K562 (cell line): ENCODE results near the gene RAD21L1. TPM values are rescaled to one million over a fixed set of nuclear protein-coding genes. Genes with fewer than 3 reads are reported as not detected.

Experiments
- ATF6 ChIP-seq: sonication (generic); formaldehyde crosslinking; IDR thresholded peaks from 2 replicates; pipeline ENCODE4 v1.4.0; 2020; ENCODE audit warnings: mild to moderate bottlenecking, missing genetic modification reagents
- BRF2 ChIP-seq: IDR thresholded peaks from 3 replicates; pipeline ENCODE4 v1.6.1; 2011; ENCODE audit warnings: borderline replicate concordance, mild to moderate bottlenecking; ENCODE audit not compliant: insufficient read length, insufficient read depth
- CLOCK ChIP-seq: fragments of 250-450 bp; sonication (Bioruptor Pico); IDR thresholded peaks from 2 replicates; pipeline ENCODE4 v1.4.0; 2020; ENCODE audit warnings: mild to moderate bottlenecking, moderate library complexity, borderline replicate concordance
- DLX4 ChIP-seq: fragments of 250-450 bp; sonication (Bioruptor Pico); IDR thresholded peaks from 2 replicates; pipeline ENCODE4 v1.6.1; 2021; ENCODE audit warnings: mild to moderate bottlenecking
- E2F5 ChIP-seq: sonication (generic); formaldehyde crosslinking; IDR thresholded peaks from 2 replicates; pipeline ENCODE4 v1.8.0; 2022; ENCODE audit warnings: mild to moderate bottlenecking, missing genetic modification reagents
- GABPA ChIP-seq: fragments of 200-800 bp; sonication (Bioruptor generic); conservative IDR thresholded peaks from 2 replicates; pipeline ENCODE4 v1.6.1; 2016; ENCODE audit warnings: low read depth, missing genetic modification characterization, missing compliant biosample characterization
- JUND ChIP-seq, 2 experiments: IDR thresholded peaks; 2 replicates in 1 of 2; 3 replicates in 1 of 2; pipeline ENCODE4 v1.6.1; 2011; ENCODE audit warnings: borderline replicate concordance in 2 of 2, low read depth in 2 of 2, low read length in 2 of 2, improper control_type of control experiment in 1 of 2, missing biosample characterization in 1 of 2, missing genetic modification characterization in 1 of 2, missing genetic modification reagents in 1 of 2
- PRPF4 ChIP-seq: fragments of 200-400 bp; formaldehyde crosslinking; IDR thresholded peaks from one replicate; pipeline ENCODE4 v1.6.1; 2017; ENCODE audit warnings: low read length, low read depth, mild to moderate bottlenecking; ENCODE audit not compliant: insufficient read depth, poor library complexity, severe bottlenecking
- RAD21 ChIP-seq, 2 experiments: fragments of 250-450 bp in 1 of 2; fragments of 450-650 bp in 1 of 2; sonication (Bioruptor Pico) in 1 of 2; formaldehyde crosslinking in 1 of 2; IDR thresholded peaks in 1 of 2; conservative IDR thresholded peaks in 1 of 2; 2 replicates each; pipeline versions ENCODE4 v1.4.0 to v1.8.0; 2020 to 2022; ENCODE audit warnings: mild to moderate bottlenecking in 2 of 2, moderate library complexity in 1 of 2
- RBM15 ChIP-seq: fragments of 200-400 bp; formaldehyde crosslinking; IDR thresholded peaks from 2 replicates; pipeline ENCODE4 v1.6.1; 2018; ENCODE audit warnings: mild to moderate bottlenecking, low read length, moderate library complexity; ENCODE audit not compliant: insufficient read depth
- RHOXF2B ChIP-seq: fragments of 250-450 bp; sonication (Bioruptor Pico); conservative IDR thresholded peaks from 2 replicates; pipeline ENCODE4 v1.5.1; 2021
- SOX6 ChIP-seq: fragments of 450-650 bp; IDR thresholded peaks from 2 replicates; pipeline ENCODE4 v1.6.1; 2014; ENCODE audit warnings: mild to moderate bottlenecking
- ZMIZ1 ChIP-seq, 2 experiments: fragments of 150-350 bp in 1 of 2; IDR thresholded peaks; 2 replicates each; pipeline ENCODE4 v1.6.1; 2012 to 2016; ENCODE audit warnings: low read depth in 2 of 2, low read length in 2 of 2, mild to moderate bottlenecking in 1 of 2, moderate library complexity in 1 of 2
- polyA plus RNA-seq, 8 experiments: library from polyadenylated mRNA; depleted of rRNA in 4 of 8; stranded (reverse) in 5 of 8; unstranded in 3 of 8; fragments of >200 nt; fragmentation: Nextera tagmentation in 2 of 8; fragmentation: Illumina TruSeq in 1 of 8; extraction: Ambion mirVana in 2 of 8; extraction: Trizol in 1 of 8; gene quantifications; 2 replicates each; pipeline versions ENCODE4 v1.2.1 to v1.2.3, GENCODE V29; 2011 to 2014; ENCODE audit warnings: inconsistent platforms in 1 of 8, missing spikeins in 1 of 8
- total RNA-seq, 7 experiments: library from RNA; depleted of rRNA in 6 of 7; stranded (reverse); fragments of >200 nt in 6 of 7; fragmentation: Illumina TruSeq in 2 of 7; extraction: Trizol in 2 of 7; gene quantifications; 2 replicates each; pipeline versions ENCODE4 v1.2.1 to v1.2.3, GENCODE V29; 2011 to 2021; ENCODE audit warnings: low replicate concordance in 1 of 7

Gene RAD21L1
- total and polyA plus RNA-seq, 9 of the 15 experiments (the other 6 are each of a cell fraction or from before 2014, with no cell fraction given): 0.17 to 1.7 (median 0.45) TPM; not detected in 1

GRCh38 chr20:1212607-1213396, 13.0 kb upstream of the RAD21L1 start (continued):
- TF ChIP-seq DLX4 (no peak), GABPA (tag) (no peak), BRF2 (no peak), ATF6 (0 out of 2 replicates have a peak, but pooled peaks have one; percentile 65), ZMIZ1 (IDR thresholded peaks at IDR 0.05; ENCODE audit: low read depth in 2 of 2, low read length in 2 of 2) (no peak), PRPF4 (no peak), E2F5 (CRISPR knock-in tag) (0 out of 2 replicates have a peak, but pooled peaks have one; percentile 42), SOX6 (peak; percentile 18; the same call in 1 of the 2 replicates), RHOXF2B (CRISPR knock-in tag) (no peak), JUND (IDR thresholded peaks at IDR 0.05; ENCODE audit: borderline replicate concordance, low read depth, low read length) (peak; percentile 43; the same call in 1 of the 2 replicates), JUND (tag; IDR thresholded peaks at IDR 0.05; ENCODE audit: borderline replicate concordance, low read depth, low read length) (no peak), RAD21 (CRISPR knock-in tag; conservative IDR thresholded peaks at IDR 0.05 in 1 of 2, IDR thresholded peaks at IDR 0.05 in 1 of 2) (peak; percentile 79 to 87), RBM15 (no peak), CLOCK (CRISPR knock-in tag) (no peak)
